Measurements from ENCODE around the gene RIGI. TPM values are rescaled to one million over a fixed set of nuclear protein-coding genes. Genes with fewer than 3 reads are reported as not detected.
A peak's percentile ranks its signal among the peaks of the same experiment; 100 is the strongest.

RIGI gene
- total RNA-seq, 1 donor = 12.7 TPM

DNA sequence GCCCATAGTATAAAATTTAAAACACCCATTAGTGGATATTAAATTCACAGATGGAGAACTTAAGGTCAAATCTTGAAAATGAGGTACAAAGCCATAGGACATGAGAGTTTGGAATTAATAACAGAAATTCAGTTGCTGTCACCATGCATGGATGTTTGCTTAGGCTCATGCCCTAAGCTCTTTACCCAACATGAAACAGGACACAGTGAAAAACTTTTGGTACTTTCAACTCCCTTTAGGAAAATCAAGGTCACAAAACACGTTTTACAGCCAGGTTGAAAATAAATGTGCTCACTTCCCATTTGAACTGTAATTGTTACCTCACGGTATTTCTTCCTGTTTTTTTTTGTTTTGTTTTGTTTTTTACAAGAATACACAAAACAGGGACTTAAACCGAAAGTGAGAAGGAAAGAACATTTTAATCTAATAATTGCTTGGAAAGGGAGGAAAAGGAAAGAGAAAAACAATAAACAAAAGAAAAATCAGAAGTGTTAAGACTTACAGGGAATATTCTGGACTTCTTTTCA lies 32.5 kb upstream of the RIGI start:
- no peak overlapping the region for H2AFZ ChIP-seq (ENCODE audit: low read length)
- H3K36me3 ChIP-seq (ENCODE audit: insufficient read depth, low read length) = no peaks in the 10 kb centered on the region
- no peak overlapping the region for H3K4me3 ChIP-seq (ENCODE audit: insufficient read depth, low read length)
- no peaks in the 10 kb centered on the region for H3K27me3 ChIP-seq (ENCODE audit: insufficient read depth, low read length)
- H3K9me3 ChIP-seq (ENCODE audit: low read depth, low read length) = no peaks in the 10 kb centered on the region
- no peak overlapping the region for H3K4me2 ChIP-seq (ENCODE audit: insufficient read depth, low read length)
- DNase-seq (ENCODE audit: insufficient read length, low spot score, missing footprints) = no peak
- no peaks in the 10 kb centered on the region for H4K20me1 ChIP-seq (ENCODE audit: insufficient read depth, low read length)
- H3K79me2 ChIP-seq (ENCODE audit: insufficient read depth, low read length) = peaks cover 46% of the 10 kb centered on the region
- H3K4me1 ChIP-seq (ENCODE audit: insufficient read depth, low read length) = no peaks in the 10 kb centered on the region
- H3K27ac ChIP-seq (ENCODE audit: low read depth, low read length) = no peak overlapping the region
- TF ChIP-seq CTCF (IDR thresholded peaks at IDR 0.05; ENCODE audit: extremely low read depth, low read depth, low read length) = no peak

DNA sequence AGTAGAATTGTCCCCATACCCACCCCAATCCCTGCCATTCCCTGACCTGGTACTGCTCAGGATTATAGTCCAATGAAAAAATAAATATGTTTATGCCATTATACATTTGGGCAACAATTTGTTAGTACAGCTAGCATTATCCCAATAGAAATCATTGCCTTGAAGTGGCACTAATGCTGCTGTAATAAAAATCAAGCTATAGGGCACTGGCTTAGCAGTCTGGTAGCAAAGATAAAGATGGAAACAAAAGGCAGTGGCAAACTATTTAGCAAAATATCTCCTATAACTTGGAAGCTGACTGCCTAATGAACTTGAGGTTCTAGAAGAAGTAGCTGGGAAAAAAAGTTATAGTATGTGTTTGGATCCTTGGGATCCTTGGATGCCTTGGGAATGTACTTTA lies 28.6 kb upstream of the RIGI start:
- Histone ChIP-seq H3K9me3 (ENCODE audit: low read depth, low read length) (no peaks in the 10 kb centered on the region), H3K79me2 (ENCODE audit: insufficient read depth, low read length) (peaks cover 57% of the 10 kb centered on the region), H4K20me1 (ENCODE audit: insufficient read depth, low read length) (peaks cover 12% of the 10 kb centered on the region), H2AFZ (ENCODE audit: low read length) (no peak overlapping the region), H3K27me3 (ENCODE audit: insufficient read depth, low read length) (no peaks in the 10 kb centered on the region), H3K4me2 (ENCODE audit: insufficient read depth, low read length) (no peak overlapping the region), H3K4me1 (ENCODE audit: insufficient read depth, low read length) (peaks cover 8% of the 10 kb centered on the region), H3K36me3 (ENCODE audit: insufficient read depth, low read length) (no peaks in the 10 kb centered on the region), H3K4me3 (ENCODE audit: insufficient read depth, low read length) (no peak overlapping the region), H3K27ac (ENCODE audit: low read depth, low read length) (no peak overlapping the region)
- no peak for DNase-seq (ENCODE audit: insufficient read length, low spot score, missing footprints)
- TF ChIP-seq CTCF (IDR thresholded peaks at IDR 0.05; ENCODE audit: extremely low read depth, low read depth, low read length) = no peak

DNA sequence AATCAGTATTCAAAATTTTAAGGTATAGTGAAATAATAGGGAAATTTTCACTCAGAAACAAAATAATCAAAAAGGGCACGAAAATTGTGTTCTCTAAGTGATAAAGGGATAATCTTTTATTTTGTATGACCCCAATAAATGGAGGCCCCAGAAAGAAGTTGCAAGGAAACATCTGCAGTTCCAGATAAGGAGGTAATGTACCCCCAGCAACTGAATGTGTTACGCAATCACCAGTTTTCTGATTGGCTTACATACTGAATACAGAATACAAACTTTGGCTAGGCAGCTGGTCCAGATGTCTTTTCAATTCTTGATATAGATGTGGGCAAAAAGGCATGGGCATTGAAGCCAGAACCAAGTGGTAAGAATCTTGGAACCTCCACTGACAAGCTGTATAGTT lies 28.1 kb upstream of the RIGI start:
- TF ChIP-seq CTCF (IDR thresholded peaks at IDR 0.05; ENCODE audit: extremely low read depth, low read depth, low read length) = no peak
- no peak overlapping the region for H3K4me2 ChIP-seq (ENCODE audit: insufficient read depth, low read length)
- DNase-seq (ENCODE audit: insufficient read length, low spot score, missing footprints) = no peak
- no peak overlapping the region for H3K27ac ChIP-seq (ENCODE audit: low read depth, low read length)
- peaks cover 9% of the 10 kb centered on the region for H3K4me1 ChIP-seq (ENCODE audit: insufficient read depth, low read length)
- H3K4me3 ChIP-seq (ENCODE audit: insufficient read depth, low read length) = no peak overlapping the region
- H3K9me3 ChIP-seq (ENCODE audit: low read depth, low read length) = no peaks in the 10 kb centered on the region
- H2AFZ ChIP-seq (ENCODE audit: low read length) = no peak overlapping the region
- peaks cover 17% of the 10 kb centered on the region for H4K20me1 ChIP-seq (ENCODE audit: insufficient read depth, low read length)
- H3K36me3 ChIP-seq (ENCODE audit: insufficient read depth, low read length) = peaks cover 3% of the 10 kb centered on the region
- H3K79me2 ChIP-seq (ENCODE audit: insufficient read depth, low read length) = peaks cover 58% of the 10 kb centered on the region
- H3K27me3 ChIP-seq (ENCODE audit: insufficient read depth, low read length) = no peaks in the 10 kb centered on the region

DNA sequence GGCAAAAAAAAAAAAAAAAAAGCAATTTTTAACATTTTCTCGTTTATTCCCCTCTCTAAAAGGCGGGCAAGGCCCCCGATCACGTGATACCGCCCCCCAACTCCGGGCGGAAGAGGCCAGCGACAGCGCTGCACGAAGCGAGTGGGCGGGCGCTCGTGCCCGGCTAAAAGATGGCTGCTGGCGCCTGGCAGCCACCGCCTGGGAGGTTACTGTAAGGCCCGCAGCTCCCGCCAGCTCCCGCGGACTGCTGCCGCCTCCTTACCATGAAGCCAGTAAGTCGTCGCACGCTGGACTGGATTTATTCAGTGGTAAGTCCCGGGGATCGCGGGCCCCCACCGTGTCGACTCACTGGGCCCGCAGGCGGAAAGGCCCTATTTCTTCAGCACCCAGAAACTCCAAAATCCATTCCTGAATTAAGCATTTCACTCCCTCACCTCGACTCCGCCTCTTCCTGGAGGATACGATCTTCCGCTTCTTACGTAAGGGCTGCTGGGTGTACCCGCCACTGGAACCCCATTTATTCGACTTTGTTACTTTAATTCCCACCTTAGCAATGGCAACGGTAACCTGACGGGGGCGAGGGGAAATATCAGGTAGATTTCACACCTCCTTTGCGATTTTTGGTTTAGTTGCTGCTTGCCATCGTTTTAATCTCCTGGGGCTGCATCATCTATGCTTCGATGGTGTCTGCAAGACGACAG lies 26.3 kb upstream of the RIGI start, which contains the start of the genes SMIM27 and TOPORS:
TSS of gene SMIM27 (plus strand) at position 156 of the 701 bp plus-strand sequence. CDS start at position 264, 108 bp downstream.
TSS of gene TOPORS (minus strand) at position 415 of the 701 bp plus-strand sequence. CDS start at position 265, 150 bp downstream.
- Histone ChIP-seq H3K27ac (ENCODE audit: low read depth, low read length) (peak within 1 kb of the TSS; percentile 98), H3K4me1 (ENCODE audit: insufficient read depth, low read length) (peaks cover 9% of the 10 kb centered on the region), H3K9me3 (ENCODE audit: low read depth, low read length) (no peaks in the 10 kb centered on the region), H3K27me3 (ENCODE audit: insufficient read depth, low read length) (no peaks in the 10 kb centered on the region), H4K20me1 (ENCODE audit: insufficient read depth, low read length) (peaks cover 22% of the 10 kb centered on the region), H3K4me3 (ENCODE audit: insufficient read depth, low read length) (peak within 1 kb of the TSS; percentile 90), H2AFZ (ENCODE audit: low read length) (peak within 1 kb of the TSS; percentile 95), H3K79me2 (ENCODE audit: insufficient read depth, low read length) (peaks cover 68% of the 10 kb centered on the region), H3K36me3 (ENCODE audit: insufficient read depth, low read length) (peaks cover 6% of the 10 kb centered on the region), H3K4me2 (ENCODE audit: insufficient read depth, low read length) (peak within 1 kb of the TSS; percentile 93)
- DNase-seq (ENCODE audit: insufficient read length, low spot score, missing footprints) = peak; percentile 95
- TF ChIP-seq CTCF (IDR thresholded peaks at IDR 0.05; ENCODE audit: extremely low read depth, low read depth, low read length) = no peak
